Sigmoid colon (tissue), 7 donors: ENCODE data around the gene SERTAD2. TPM values are rescaled to one million over a fixed set of nuclear protein-coding genes. Genes with fewer than 3 reads are reported as not detected.

Experiments
- DNase-seq: peaks from one replicate; pipeline ENCODE4 v3.0.0-alpha.2; 2019
- H3K27ac ChIP-seq, 4 donors: fragments of 200-600 bp; sonication (generic); one replicate each; pipeline ENCODE4 v1.5.1; 2016 to 2019; ENCODE audit warnings: mild to moderate bottlenecking in 1 of 4
- H3K27me3 ChIP-seq, 3 donors: fragments of 200-600 bp; sonication (generic); one replicate each; pipeline ENCODE4 v1.5.1; 2019; ENCODE audit warnings: mild to moderate bottlenecking in 1 of 3
- H3K36me3 ChIP-seq, 4 donors: fragments of 200-600 bp; sonication (generic); one replicate each; pipeline ENCODE4 v1.5.1; 2016 to 2019
- H3K4me1 ChIP-seq, 4 donors: fragments of 200-600 bp; sonication (generic); one replicate each; pipeline ENCODE4 v1.5.1; 2017 to 2019
- H3K4me3 ChIP-seq, 4 donors: fragments of 200-600 bp; sonication (generic); one replicate each; pipeline ENCODE4 v1.5.1; 2017 to 2019; ENCODE audit warnings: mild to moderate bottlenecking in 2 of 4, moderate library complexity in 1 of 4
- H3K9me3 ChIP-seq, 4 donors: fragments of 200-600 bp in 3 of 4; sonication (generic) in 3 of 4; one replicate each; pipeline versions ENCODE4 v1.5.1 to v1.6.1; 2013 to 2019
- CTCF ChIP-seq, 4 experiments: fragments of 450-650 bp in 3 of 4; fragments of 200-600 bp in 1 of 4; IDR thresholded peaks; one replicate each; pipeline ENCODE4 v1.5.1; 2016 to 2019; ENCODE audit warnings: antibody characterized with exemption in 4 of 4, mild to moderate bottlenecking in 3 of 4, moderate library complexity in 2 of 4
- EP300 ChIP-seq, 4 donors: sonication (generic); formaldehyde crosslinking; IDR thresholded peaks; one replicate each; pipeline ENCODE4 v1.6.1; 2017; ENCODE audit warnings: antibody characterized with exemption in 4 of 4
- POLR2A ChIP-seq, 2 donors: fragments of 450-650 bp; IDR thresholded peaks; one replicate each; pipeline ENCODE4 v1.6.1; 2016; ENCODE audit warnings: antibody characterized with exemption in 2 of 2, mild to moderate bottlenecking in 2 of 2, moderate library complexity in 2 of 2
- POLR2AphosphoS5 ChIP-seq, 4 donors: sonication (generic); formaldehyde crosslinking; IDR thresholded peaks; one replicate each; pipeline ENCODE4 v1.6.1; 2017; ENCODE audit warnings: antibody characterized with exemption in 4 of 4
- WGBS, 2 donors: extraction: QIAGEN DNeasy Blood & Tissue Kit; methylation state at CpG; one replicate each; pipeline ENCODE4 v1.1.7; 2013; 5-methylcytosine and 5-hydroxymethylcytosine counted together
- intact Hi-C: fragments of 100-400 bp; cut with DNase I; formaldehyde crosslinking; loops from one replicate; pipeline ENCODE4 v1.15.1; 2023
- polyA plus RNA-seq, 3 donors: library from polyadenylated mRNA; stranded (reverse); fragments of 200-250 nt; gene quantifications; one replicate each; pipeline ENCODE4 v1.2.3, GENCODE V29; 2013
- total RNA-seq, 4 donors: library from RNA; depleted of rRNA; stranded (reverse); fragments of >200 nt; gene quantifications; one replicate each; pipeline ENCODE4 v1.1.0, GENCODE V29; 2016
- donor health status: healthy with polysubstance abuse.
- donor health status: Bipolar disorder and iron deficiency.
- donor health status: healthy.

SERTAD2 gene
- total and polyA plus RNA-seq, 7 donors, result 6.9 to 14.3 (median 9.1) TPM

- DNase-seq, result no peak
- 64 to 65% methylated on average over 3 of the region's 3 CpGs for whole genome bisulfite sequencing, 2 donors
- intact Hi-C loops, result no loop called here
- Histone ChIP-seq H3K27ac (peak overlapping the region in 1 of 4 donors; percentile 100), H3K4me1 (peaks cover 0 to 31% (median 22%) of the 10 kb centered on the region in 4 donors), H3K36me3 (no peaks in the 10 kb centered on the region), H3K27me3 (no peaks in the 10 kb centered on the region), H3K4me3 (no peak overlapping the region), H3K9me3 (no peaks in the 10 kb centered on the region)
- TF ChIP-seq POLR2AphosphoS5 (IDR thresholded peaks at IDR 0.05) (no peak), POLR2A (IDR thresholded peaks at IDR 0.05) (no peak)
Observed at GRCh38 chr2:64655873-64656272, 2.2 kb upstream of the SERTAD2 start.

DNA sequence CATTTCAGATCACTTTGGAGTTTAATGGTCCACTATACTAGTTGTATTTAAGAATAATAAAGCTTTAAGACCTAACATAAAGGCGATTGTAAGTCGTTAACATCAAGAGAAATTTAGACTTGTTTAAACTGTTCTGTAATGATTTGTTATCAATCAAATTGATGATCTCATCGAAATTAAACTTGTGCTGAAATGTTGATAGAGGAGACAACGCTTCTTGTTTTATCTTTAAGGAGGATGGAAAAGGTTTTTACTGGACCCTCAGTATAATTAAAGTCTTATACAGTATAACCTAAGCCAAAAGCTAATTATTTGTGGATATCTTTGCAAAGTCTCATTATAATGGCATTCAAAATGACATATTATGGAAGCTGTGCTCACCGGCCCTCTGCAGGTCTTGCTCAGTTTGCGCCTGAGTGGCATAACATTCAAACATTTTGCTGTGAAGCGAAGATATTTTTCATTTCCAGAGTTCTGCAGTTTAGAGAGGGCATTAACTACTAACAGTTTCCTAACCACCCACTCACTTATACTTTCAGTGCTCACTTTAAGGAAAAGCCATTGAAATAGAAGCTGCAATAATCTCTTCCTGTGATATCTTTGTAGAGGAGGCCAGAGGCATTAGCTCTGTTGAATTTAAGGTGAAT is 1.4 kb upstream of the SERTAD2 start:
- Histone ChIP-seq H3K4me1 (peaks cover 0 to 34% (median 25%) of the 10 kb centered on the region in 4 donors), H3K9me3 (no peaks in the 10 kb centered on the region), H3K27me3 (no peaks in the 10 kb centered on the region), H3K27ac (peak overlapping the region; percentile 97 to 100 (median 100)), H3K4me3 (peak overlapping the region in 3 of 4 donors; percentile 72 to 97 (median 76)), H3K36me3 (no peaks in the 10 kb centered on the region)
- intact Hi-C loops, result no loop called here
- 33 to 46% methylated on average over 7 of the region's 7 CpGs for WGBS, 2 donors
- DNase-seq, result no peak
- peak in 1 of 4 experiments; percentile 30 for TF ChIP-seq CTCF (IDR thresholded peaks at IDR 0.05)
- no peak for TF ChIP-seq EP300 (IDR thresholded peaks at IDR 0.05)

DNA sequence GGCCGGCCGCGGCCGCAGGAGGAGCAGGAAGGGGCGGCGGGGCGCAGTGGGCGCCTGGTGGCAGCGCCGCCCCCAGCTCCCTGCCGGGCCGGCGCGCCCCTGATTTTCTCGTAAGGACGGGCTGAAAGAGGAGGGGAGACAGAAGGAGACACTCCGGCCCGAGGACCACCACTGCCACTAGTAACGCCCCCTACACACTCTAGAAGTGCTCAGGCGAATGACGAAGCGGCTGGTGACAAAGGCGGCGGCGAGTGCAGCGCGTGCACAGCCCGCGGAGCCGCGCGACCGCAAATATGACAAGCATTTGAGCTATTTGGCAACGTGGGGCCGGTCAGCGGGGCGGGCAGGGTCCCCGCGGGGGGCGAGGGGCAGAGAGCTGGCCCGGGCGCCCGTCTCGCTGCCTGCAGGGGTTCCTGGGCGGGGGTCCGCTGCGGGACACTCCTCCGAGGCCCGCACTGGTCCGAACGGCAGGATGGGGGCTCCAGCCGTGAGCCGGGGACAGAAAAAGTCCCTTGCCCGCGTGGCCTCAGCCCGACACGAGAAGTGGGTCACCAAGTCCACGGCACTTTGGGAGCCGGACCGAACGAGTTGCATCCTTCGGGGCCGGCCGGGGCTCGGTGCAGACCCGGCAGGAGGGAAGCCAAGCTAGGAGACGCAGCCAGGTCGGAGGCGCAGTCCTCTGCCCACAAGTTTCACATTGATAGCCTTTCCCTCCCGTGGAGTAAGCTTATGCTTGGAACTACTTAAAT is 524 bp upstream of the SERTAD2 start:
- peak overlapping the region; percentile 72 to 97 (median 82) for H3K4me3 ChIP-seq
- WGBS, 2 donors, result 0 to 1% methylated on average over 70 of the region's 70 CpGs
- no peaks in the 10 kb centered on the region for H3K36me3 ChIP-seq
- TF ChIP-seq CTCF (IDR thresholded peaks at IDR 0.05) (no peak), POLR2AphosphoS5 (IDR thresholded peaks at IDR 0.05) (peak; percentile 39 to 61 (median 48)), POLR2A (IDR thresholded peaks at IDR 0.05) (peak in 1 of 2 donors; percentile 67), EP300 (IDR thresholded peaks at IDR 0.05) (peak in 1 of 4 donors; percentile 8)
- peak; percentile 92 for DNase-seq
- H3K9me3 ChIP-seq, result no peaks in the 10 kb centered on the region
- peak overlapping the region; percentile 97 to 100 (median 100) for H3K27ac ChIP-seq
- H3K4me1 ChIP-seq, result peaks cover 0 to 42% (median 33%) of the 10 kb centered on the region in 4 donors
- intact Hi-C loops, result loop anchor here (5.0 kb wide), 2 partner anchors 78 to 333 kb away; partner anchors contain the start of gene SLC1A4
- no peaks in the 10 kb centered on the region for H3K27me3 ChIP-seq

- intact Hi-C loops, result loop anchor here (1.0 to 5.0 kb wide), 5 partner anchors 80 to 335 kb away; partner anchors contain the start of gene SLC1A4
- 1 to 2% methylated on average over 19 of the region's 19 CpGs for WGBS, 2 donors
- TF ChIP-seq POLR2AphosphoS5 (IDR thresholded peaks at IDR 0.05) (peak in 2 of 4 donors; percentile 20 to 44), EP300 (IDR thresholded peaks at IDR 0.05) (peak in 1 of 4 donors; percentile 1), CTCF (IDR thresholded peaks at IDR 0.05) (no peak), POLR2A (IDR thresholded peaks at IDR 0.05) (no peak)
- H3K27ac ChIP-seq, result peak overlapping the region; percentile 97 to 100 (median 100)
- no peaks in the 10 kb centered on the region for H3K36me3 ChIP-seq
- H3K4me3 ChIP-seq, result peak overlapping the region; percentile 72 to 97 (median 86)
- H3K27me3 ChIP-seq, result no peaks in the 10 kb centered on the region
- H3K9me3 ChIP-seq, result no peaks in the 10 kb centered on the region
- DNase-seq, result peak; percentile 83
- H3K4me1 ChIP-seq, result peaks cover 0 to 51% (median 36%) of the 10 kb centered on the region in 4 donors
Observed at GRCh38 chr2:64652231-64653108, 1.2 kb downstream of the SERTAD2 start.
